GM21367 (cell line): ENCODE results near the gene PKP4.

ENCODE experiments used
- ATAC-seq: cut with Tn5 transposase; IDR thresholded peaks from one replicate; pipeline ENCODE4 v1.9.1; 2021; ENCODE audit not compliant: unreplicated experiment

PKP4 gene

GRCh38 chr2:158730621-158731140 is 273.9 kb downstream of the PKP4 start:
- ATAC-seq = no peak

DNA sequence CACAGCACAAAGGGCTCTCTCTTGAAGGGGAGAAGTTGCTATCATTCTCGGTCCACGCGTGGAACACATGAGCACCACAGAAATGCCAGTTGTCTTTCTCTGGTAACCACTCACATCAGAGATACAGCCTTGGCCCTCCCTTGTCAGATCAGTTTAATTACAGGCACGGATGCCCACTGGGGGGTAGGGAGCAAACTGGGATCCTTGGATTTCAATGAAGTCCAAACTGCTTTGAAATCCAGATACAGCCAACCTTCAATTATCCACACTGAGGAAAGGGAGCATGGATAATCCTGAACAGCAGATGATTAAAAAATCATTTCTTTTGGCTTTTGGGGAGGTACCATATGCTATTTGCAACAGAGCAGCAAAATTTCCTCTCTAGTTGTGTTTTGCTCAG is 274.6 kb downstream of the PKP4 start:
- no peak for ATAC-seq
